IPS DF 4.7 (cell line): Measurements from ENCODE around the gene NMBR.
"Not testable (repeated sequence)": the region's sequence is repeated elsewhere in the genome, so short reads cannot be mapped to it uniquely, and the experiment has no call there.

Experiments used
- DNase-seq: peaks from one replicate; pipeline ENCODE4 v3.0.0-alpha.2; 2013; ENCODE audit warnings: low spot score; ENCODE audit errors: extremely low read depth

NMBR gene

DNA sequence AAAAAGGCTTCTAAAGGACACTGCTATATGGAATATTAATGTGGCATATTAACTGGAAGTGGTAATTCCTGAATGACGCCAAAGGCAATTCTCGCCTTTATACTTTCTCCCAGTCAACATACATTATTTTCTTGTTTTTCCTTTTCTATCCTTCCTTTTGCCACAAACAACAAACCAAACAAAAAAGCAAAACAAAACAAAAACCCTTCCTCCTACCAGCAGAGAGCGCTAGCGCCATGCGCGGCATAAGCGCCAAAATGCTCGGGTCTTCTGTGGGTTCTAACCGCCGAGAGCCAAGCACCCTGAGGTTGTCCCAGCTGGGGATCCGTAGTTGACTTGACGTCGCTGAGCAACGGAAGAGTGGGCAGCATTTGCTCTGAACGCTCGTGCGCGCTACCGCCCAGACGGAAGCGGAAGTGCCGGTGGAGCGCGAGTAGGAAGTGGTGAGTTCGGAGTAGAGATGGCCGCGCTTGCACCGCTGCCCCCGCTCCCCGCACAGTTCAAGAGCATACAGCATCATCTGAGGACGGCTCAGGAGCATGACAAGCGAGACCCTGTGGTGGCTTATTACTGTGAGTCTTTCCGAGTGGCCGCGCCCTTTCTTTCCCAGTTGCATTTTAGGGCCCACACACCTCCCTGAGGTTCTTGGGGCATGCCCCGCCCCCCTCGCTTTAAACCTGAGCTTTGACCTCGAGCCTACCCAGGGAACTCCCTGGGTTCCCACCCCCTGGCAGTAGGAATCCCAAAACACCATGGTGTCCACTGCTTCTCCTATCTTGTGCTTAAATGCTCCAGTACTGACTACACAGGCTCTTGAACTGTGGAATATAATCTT, at the start of gene NMBR, which contains the start of gene VTA1:
Gene NMBR, minus strand, starts transcription at position 295 of the 835 bp plus-strand sequence. CDS start 58,464 bp downstream, outside the sequence.
Gene VTA1, plus strand, starts transcription at position 436 of the 835 bp plus-strand sequence. Its CDS starts 25 bp downstream, at position 461.
- peak; percentile 99 for DNase-seq

DNA sequence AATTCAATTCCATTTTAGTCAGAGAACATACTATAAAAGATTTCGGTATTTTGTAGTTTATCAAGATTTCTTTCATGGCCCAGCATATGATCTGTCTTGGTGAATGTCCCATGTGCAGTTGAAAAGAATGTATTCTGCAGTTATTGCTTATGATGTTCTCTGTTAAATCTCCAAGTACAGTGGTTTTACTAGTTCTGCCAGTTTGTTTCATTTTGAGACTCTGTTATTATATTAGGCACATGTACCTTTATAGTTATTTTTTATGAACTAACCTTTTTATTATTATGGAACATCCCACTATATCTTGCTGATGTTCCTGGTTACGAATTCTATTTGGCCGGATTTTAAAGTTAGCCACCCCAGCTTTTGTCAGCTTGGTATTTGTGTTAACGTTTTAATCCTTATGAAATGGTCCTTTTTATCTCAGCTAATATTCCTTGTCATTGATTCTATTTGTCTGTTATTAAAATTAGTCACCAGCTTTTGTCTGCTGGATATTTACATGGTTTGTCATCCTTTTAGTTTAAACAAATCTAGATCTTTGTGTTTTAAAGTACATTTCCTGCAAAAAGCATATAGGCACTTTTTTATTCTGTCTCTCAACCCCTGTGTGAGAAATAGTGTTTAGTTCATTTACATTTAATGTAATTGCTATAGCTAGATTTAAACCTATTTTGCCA, 49.1 kb upstream of the NMBR start:
- no peak for DNase-seq

DNA sequence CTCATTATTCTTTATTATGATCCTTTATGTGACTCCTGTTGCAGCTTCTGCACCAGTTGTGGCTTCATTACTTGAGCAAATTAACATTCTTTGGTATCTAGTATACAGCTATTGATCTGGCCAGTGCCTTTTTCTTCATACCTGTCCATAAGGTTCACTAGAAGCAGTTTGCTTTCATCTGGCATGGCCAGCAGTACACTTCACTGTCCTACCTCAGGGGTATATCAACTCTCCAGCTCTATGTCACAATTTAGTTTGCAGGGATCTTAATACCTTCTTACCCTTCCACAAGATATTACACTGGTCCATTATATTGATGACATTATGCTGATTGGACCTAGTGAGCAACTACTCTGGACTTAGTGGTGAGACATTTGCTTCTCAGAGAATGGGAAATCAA, 46.7 kb upstream of the NMBR start:
- DNase-seq, result no peak

DNA sequence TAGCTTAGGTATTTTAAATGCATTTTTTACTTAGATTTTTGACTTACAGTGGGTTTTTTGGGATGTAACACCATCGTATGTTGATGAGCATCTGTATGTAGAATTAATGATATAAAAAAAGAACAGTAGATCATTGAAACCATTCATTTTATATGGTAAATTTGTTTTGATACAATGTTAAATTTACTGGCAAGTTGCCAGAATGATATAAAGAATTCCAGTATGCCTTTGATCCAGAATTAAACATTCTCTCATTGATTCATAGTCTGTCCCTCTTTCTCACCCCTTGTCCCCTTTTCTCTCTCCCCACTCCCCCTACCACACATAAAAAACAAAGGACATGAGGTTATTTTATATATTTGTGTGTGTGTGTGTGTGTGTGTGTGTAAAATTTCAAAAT, 45.4 kb upstream of the NMBR start:
- no peak for DNase-seq

DNA sequence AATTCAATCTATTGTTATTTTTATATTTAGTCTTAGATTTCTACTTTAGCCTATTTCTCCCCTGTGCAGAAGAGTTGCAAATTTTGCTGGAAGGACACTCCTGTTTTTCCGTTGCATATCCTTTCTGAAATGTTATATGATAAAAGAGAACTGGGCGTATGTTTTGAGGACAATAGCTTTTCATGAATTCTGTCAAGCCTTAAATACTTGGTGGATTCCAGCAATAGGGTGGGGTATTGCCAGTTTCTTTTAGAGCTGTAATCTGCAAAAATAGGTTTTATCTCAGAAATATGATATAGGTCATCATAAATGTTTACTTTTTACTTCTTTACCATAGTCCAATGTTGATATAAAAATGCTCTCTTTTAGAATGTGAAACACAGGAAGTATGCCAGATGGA, 42.1 kb upstream of the NMBR start:
- no peak for DNase-seq

DNA sequence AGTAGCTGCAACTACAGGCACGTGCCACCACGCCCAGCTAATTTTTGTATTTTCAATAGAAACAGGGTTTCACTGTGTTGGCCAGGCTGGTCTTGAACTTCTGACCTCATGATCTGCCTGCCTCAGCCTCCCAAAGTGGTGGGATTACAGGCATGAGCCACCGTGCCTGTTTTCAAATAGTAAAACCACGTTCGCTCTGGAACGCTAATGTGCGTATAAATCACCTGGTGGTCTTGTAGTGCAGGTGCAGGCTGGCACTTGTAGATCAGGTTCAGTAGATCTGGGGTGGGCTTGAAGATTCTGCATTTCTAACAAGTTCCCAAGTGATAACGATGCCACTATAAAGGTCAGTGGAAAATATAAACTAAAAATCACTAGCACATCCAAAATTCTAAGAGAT, 41.4 kb upstream of the NMBR start:
- not testable (repeated sequence) for DNase-seq

DNA sequence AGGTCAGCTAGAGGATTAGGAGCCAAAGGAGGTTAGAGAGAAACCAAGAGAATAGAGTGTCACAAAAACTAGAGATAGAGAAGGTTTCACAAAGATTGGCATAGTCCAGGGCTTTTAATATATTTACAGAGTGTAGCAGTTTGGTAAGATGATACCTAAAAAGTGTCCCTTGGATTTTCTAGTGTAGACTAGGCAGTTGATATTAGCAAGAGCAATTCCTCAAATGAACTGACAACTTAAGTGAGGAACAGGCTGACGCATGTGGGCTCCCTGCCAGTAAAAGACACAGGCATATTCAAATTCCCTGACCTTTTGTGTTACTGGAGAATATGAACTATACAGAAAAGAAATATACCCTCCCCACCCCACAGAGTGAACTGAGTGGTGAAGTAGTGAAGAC, 40.3 kb upstream of the NMBR start:
- DNase-seq, result no peak

DNA sequence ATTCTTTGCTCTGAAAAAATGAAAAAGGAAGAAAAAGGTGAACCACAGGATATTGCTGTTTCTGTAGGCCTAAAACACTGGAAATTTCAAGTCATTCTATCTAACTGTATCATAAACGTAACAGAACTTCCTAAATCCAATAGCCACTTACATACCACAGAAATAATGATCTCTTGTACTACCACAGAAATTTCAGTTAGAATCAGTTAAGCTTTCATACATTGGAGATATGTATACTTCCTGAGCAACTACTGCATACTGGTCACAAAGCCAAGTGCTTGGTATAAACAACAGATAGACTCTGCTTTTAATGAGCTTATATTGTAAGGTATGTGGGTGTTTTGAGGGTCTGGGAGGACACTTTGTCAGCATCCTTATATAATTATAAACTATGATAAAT, 38.7 kb upstream of the NMBR start:
- DNase-seq, result no peak

DNA sequence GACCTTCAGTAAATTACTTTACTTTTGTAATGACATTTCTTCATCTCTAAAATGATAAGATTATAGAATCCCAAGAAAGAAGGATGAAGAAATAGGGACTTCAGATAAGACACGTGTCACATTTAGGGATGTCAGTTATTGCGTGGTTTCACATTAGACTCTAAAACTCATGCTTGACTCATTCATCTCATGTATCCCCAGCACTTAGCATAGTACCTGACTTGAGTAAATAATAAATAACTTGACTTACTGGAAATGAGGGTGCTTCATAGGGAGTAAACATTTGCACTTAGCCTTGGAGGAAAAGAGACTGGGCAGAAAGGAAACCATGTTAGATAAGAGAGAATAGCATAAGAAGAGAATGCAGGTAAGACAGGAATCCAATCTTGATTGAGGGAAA, 37.4 kb upstream of the NMBR start:
- DNase-seq, result no peak

DNA sequence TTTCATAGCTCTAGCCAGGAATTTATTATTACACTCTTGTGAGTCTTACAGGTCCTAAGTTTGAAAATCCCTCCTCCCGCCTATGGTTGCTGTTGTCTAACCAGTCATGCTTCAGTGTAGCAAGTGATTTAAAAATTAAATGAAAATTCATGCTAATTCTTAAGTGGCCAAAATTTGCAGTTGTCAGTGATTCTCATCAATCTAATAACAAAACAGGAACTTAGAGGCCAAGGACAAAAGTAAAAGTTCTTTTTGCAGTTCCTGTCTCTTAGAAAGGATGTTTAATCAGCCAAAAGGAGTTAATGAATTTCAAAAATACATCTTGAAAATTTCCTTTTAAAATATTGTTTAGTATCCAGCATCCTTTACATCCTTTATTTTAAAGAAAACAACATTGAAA, 36.4 kb upstream of the NMBR start:
- no peak for DNase-seq

DNA sequence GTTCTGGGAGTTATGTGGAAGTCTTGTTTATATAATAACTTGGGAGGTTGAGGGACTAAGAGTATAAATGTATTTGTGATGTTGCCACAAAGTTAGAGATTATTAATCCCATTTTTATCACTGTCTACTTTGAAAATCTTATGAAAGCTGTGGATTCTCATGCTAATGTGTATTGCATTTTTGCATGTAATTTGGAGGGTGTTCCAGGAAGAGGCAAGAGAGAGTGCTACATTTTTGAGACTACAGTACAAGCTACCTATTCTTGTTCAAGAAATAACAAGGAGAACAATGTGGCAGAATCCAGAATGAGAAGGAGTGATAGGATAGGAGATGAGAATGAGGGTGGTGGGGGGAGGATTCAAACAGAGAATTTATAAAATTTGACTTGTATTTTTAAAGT, 35.1 kb upstream of the NMBR start:
- DNase-seq, result no peak

DNA sequence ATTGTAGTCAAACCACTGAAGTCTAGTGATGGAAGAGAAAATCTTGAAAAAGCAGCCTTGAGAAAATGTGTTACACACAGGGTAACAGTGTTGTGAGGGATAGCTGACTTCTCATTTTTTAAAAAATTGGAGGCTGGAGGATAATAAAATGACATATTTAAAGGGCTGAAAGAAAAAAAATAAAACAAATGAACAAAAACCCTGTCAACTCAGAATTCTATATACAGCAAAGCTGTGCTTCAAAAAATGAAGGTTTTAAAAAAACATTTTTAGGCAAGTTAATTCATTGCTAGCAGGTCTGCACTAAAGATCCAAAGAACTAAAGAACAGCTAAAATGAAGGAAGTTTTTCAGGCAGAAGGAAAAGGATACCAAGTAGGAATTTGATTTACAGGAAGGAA, 31.2 kb upstream of the NMBR start:
- DNase-seq, result no peak

DNA sequence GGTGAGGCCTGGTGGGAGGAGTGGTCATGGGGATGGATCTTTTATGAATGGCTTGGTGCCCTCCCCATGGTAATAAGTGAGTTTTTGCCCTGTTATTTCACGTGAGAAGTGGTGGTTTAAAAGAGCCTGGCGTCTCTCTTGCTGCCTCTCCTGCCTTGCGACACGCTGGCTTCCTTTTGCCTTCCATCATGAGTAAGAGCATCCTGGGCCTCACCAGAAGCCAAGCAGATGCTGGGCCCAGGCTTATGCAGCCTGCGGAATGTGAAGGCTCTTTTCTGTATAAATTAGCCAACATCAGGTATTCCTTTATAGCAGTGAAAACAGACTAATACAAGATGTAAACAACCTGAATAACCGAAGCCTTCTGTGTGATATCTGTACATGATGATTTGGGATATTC, 27.8 kb upstream of the NMBR start:
- no peak for DNase-seq

DNA sequence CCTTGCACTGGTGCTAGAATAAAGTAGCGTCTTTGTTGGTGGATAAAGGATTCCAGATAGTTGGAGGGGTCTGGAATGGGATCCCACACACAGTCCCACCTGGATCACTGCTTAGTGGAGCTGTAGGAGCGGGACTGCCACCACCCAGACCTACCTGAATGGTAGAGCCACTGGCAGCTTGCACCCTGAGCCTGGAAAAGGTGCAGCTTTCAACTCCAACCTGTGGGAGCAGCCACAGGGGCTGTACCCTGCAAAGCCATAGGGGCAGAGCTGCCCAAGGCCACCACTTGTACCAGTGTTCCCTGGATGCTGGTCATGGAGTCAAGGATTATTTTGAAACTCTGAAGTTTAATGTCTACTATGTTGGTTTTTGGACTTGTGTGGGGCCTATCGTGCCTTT, 27.1 kb upstream of the NMBR start:
- DNase-seq, result no peak

DNA sequence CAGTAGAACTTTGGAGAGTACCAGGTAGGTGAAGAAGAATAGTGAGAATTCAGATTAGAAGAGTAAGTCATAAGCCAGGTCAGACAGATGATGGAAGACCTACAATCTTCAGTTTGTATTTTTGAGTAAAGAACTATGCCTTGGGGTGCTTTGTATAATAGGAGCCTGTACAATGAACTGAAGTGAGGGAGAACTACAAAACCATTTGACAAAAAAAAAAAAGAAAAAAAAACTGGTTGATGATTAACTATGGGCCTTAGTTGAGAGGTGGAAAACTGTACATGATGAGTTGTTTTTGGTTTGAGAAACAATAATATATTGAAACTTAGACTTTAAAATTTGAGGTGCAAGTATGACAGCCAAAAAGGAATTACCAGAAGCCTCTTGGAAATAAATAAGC, 25.8 kb upstream of the NMBR start:
- DNase-seq, result no peak

DNA sequence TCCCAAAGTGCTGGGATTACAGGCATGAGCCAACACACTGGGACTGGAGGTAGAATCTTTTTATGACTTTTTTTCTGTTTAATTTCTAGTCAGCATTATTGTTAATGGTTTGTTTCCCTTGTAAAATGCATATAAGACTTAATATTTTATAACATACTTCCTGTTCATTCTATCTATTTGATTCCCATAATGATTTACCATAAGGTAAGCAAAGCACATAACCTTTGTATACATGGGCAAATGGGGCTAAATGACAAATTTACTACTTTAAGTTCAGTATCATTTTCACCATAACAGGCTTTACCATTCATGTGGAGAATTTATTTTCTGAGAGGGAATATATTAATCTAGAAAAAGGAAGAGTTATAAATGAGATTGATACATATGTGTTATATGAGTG, 24.4 kb upstream of the NMBR start:
- no peak for DNase-seq

DNA sequence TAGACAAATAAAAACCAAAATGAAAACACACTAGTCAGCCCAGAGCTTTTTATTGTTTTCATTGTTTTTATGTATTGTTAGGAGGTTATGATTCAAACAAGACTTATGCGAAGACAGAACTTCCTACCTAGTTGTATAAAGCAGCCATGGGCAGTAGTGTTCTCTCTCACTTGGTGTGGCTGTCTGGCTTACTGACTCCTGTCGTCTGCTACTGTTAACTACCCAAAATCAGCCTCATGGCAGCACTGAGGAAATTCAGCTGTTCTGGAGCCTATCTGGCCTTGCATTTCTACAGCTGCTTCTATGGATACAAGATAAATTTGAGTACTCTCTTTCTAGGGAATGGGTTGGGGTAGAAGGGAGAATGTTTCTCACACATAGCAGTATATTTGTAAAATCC, 20.6 kb upstream of the NMBR start:
- DNase-seq, result no peak

DNA sequence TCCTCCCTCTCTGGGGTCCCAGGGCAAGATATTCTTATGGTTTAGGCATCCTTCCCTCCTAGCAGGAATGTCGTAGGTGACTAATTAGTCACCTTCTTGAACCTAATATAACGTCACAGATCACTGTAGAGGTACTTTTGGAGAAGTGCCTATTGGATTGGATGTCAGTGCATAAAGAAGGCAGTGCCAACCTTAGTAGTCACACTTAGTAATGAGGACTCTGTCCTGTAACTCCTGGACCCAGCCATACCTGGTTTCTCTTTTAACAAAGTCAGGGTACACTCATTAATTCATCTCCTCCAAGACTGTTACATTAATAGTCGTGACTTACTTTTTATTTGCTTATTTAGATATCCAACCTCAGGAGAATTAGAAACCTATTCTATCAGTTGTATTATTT, 20.1 kb upstream of the NMBR start:
- no peak for DNase-seq

DNA sequence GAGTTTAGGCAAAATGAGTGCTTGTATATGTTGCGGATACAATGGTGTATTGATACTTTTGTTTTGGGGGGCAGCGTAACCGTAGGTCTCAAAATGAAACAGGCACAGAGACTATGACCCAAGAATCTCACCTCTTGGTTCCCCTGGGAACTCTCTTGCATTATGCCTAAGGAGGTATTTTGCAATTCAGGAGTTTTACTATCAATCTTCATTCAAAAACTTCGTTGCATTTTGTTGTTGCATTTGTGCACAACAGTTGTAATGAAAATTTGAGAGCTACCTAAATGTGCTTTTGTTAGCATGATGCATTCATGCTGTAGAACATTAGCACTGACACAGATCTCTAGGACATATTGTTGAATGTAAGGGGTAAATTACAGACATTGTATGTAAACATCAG, 18.3 kb upstream of the NMBR start:
- DNase-seq, result no peak

DNA sequence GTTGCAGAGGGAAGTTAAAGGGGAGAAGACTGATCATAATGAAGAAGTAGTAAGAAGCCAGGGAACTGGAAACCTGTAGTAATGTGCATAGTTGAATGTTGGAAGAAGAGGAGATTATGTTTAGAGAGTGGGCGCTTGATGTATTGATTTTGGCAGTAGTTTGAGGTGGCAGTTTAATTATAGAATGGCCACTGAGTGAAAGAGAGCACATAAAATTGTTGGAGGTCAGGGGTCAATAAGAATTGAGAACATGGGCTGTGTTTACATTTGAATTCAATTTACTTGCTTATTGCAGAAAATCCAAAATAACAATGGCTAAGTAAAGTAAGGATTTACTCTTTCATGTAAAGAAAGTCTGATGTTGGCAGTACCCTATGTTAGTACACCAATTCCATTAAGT, 15.9 kb upstream of the NMBR start:
- DNase-seq, result no peak

DNA sequence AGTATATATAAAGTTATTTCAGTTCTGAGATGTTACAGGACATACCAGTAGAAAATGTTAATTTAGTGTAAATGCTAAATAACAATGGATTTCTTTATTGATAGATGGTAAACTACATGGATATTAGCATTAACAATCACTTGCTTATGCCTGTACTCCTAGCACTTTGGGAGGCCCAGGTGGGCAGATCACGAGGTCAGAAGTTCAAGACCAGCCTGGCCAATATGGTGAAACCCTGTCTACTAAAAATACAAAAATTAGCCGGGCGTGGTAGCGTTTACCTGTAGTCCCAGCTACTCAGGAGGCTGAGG, 9.8 kb upstream of the NMBR start:
- not testable (repeated sequence) for DNase-seq

DNA sequence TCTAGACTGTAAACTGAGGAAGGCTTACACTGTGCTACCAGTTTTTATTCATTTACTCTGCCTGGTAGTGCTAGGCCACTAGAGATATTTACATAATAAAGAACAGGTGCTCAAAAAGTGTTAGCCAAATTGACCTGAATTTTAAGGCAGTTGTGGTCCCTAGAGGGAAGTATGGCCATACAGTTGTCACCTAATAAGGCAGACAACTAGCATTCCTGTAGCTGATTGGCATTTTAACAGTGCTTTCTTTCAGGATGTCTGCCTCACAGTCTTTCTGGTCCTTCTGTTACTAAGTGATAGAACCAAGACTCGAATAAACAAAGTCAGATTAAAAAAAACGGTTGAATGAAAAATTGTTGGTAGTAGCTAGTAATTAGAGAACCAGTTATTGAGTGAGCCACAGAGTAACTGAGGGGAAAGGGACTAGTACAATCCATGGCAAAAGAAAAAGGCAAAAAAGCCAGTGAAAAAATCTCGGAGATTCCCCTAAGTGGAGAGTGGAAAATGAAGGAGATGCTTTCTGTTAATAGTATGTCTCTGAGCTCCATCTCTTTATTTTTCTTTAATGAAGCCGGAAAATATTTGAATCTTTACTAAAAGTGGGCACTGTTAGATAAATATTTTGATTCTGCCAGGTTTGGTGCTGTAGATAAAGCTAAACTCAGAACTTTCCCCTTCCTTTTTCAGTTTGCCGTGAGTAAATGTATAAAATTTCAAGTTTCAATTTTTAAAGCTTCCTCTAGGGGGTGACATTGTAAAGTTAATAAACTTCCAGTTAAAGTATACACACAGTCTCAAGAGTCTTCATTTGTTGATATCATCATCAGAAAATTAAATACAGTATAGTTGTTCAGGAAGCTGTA, 9.2 kb upstream of the NMBR start:
- DNase-seq, result no peak
